Measurements from ENCODE around the gene SLC6A8.
A peak's percentile ranks its signal among the peaks of the same experiment; 100 is the strongest.

Gene SLC6A8

GRCh38 chrX:153648358-153649177, 39.2 kb upstream of the SLC6A8 start:
- no peak for DNase-seq

DNA sequence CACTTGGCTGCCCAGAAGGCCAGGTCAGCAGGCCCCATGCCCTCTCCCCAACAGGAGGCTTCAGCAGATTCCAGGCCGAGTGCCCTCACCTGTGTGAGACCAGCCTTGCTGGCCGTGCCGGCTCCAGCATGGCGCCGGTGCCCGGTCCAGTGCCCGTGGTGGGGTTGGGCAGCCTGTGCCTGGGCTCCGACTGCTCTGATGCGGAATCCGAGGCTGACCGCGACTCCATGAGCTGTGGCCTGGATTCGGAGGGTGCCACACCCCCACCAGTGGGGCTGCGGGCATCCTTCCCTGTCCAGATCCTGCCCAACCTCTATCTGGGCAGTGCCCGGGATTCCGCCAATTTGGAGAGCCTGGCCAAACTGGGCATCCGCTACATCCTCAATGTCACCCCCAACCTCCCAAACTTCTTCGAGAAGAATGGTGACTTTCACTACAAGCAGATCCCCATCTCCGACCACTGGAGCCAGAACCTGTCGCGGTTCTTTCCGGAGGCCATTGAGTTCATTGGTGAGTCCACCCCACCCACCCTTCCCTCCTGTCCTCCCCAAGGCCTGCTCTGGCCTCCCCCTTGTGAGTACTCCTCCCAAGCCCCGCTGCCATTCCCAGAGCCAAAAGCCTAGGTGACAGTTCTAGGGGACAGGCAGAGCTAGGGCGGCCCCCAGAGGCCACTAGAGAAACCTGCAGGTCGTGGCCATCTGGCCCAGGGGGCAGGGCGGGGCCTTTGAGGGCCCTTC, 38.4 kb upstream of the SLC6A8 start:
- DNase-seq, result peak; percentile 30

DNA sequence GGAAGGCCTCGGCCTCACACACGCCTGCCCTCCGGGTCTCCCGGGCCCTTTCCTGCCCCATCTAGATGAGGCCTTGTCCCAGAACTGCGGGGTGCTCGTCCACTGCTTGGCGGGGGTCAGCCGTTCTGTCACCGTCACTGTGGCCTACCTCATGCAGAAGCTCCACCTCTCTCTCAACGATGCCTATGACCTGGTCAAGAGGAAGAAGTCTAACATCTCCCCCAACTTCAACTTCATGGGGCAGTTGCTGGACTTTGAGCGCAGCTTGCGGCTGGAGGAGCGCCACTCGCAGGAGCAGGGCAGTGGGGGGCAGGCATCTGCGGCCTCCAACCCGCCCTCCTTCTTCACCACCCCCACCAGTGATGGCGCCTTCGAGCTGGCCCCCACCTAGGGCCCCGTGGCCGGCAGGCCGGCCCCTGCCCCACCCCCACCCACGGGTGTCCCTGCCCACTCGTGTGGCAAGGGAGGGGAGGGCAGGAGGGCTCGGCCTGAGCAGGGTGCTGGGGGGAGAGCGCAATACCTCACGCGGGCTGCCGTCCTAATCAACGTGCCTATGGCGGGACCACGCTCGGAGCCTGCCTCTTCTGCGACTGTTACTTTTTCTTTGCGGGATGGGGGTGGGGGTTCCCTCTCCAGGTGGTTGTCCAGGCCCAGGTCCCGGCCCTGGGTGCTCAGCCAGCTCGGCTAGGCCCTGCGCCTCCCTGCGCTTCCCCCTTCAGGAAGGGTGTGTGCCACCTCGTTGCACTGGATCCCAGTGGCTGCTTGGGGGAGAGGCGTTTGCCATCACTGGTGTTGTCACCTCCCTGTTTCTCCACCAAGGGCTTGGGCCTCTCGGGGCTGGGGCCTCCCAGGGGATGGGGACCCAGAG, 37.6 kb upstream of the SLC6A8 start:
- DNase-seq, result no peak

GRCh38 chrX:153650959-153651358, 36.8 kb upstream of the SLC6A8 start:
- DNase-seq, result no peak

- no peak for DNase-seq
These were observed 36.1 kb upstream of the SLC6A8 start for GRCh38 chrX:153651540-153652079.

GRCh38 chrX:153653556-153653955, 34.2 kb upstream of the SLC6A8 start:
- DNase-seq, result no peak

- DNase-seq, result no peak
These were observed 30.6 kb upstream of the SLC6A8 start for GRCh38 chrX:153657161-153657560.

GRCh38 chrX:153659268-153659667, 28.5 kb upstream of the SLC6A8 start:
- no peak for DNase-seq

DNA sequence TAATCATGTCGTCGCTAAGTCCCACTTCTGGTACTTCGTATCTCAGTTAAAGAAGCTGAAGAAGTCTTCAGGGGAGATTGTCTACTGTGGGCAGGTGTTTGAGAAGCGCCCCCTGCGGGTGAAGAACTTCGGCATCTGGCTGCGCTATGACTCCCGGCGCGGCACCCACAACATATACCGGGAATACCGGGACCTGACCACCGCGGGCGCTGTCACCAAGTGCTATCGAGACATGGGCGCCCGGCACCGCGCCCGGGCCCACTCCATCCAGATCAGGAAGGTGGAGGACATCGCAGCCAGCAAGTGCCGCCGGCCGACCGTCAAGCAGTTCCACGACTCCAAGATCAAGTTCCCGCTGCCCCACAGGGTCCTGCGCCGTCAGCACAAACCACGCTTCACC, 25.5 kb upstream of the SLC6A8 start:
- DNase-seq, result no peak

- DNase-seq, result no peak
These were observed 21.9 kb upstream of the SLC6A8 start for GRCh38 chrX:153665726-153666306.

DNA sequence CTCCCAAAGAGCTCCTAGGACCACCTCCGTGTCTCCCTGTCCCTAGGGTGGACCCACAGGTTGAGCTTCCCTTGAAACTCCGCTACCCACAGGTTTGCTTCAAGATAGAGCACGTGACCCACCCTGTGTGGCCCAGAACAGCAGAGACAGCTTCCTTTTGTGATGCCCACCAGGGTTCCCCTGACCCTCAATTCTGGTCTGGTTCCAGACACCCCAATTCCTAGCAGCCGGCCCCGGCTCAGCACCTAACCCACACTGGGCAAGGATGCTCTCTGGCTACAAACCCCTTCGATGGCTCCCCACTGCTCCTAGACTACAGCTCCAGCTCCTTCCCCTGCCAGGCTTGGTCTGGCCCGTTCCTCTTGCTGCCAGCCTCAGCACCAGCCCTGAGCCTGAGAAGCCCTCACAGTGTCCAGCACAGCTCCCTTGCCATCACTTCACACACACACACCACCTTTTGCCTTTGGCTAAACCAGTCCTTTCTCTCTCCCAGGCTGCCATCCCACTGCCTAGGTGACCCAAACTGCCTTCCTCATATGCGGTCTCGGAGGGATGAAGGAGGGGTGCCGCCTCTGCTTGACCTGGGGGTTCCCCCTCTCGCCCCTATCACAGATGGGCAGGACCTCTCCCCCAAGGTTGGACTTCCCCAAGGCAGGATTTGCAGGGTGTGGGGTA, 20.3 kb upstream of the SLC6A8 start:
- DNase-seq, result no peak

DNA sequence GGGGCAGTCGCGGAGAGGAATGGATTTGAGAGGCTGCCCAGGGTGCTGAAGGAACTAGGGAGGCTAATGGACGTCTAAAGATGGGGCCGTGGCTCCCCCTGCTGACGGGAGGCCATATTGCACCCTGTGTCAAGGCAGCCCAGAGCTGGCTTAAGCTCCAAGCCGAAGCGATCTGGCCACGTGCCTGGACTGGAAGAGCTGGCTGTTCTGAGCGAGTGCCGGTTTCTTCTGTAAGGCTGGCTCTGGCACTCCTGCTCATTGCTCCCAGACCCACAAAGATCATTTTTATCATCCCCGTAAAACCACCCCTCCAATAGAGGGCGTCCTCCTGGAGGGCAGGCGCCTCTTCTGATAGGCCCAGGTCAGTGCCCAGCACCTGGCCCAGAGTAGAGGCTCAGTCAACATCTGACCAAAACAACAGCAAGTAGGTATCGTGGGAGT, 19.8 kb upstream of the SLC6A8 start:
- peak; percentile 72 for DNase-seq

GRCh38 chrX:153668423-153669173, 19.1 kb upstream of the SLC6A8 start:
- DNase-seq, result no peak

DNA sequence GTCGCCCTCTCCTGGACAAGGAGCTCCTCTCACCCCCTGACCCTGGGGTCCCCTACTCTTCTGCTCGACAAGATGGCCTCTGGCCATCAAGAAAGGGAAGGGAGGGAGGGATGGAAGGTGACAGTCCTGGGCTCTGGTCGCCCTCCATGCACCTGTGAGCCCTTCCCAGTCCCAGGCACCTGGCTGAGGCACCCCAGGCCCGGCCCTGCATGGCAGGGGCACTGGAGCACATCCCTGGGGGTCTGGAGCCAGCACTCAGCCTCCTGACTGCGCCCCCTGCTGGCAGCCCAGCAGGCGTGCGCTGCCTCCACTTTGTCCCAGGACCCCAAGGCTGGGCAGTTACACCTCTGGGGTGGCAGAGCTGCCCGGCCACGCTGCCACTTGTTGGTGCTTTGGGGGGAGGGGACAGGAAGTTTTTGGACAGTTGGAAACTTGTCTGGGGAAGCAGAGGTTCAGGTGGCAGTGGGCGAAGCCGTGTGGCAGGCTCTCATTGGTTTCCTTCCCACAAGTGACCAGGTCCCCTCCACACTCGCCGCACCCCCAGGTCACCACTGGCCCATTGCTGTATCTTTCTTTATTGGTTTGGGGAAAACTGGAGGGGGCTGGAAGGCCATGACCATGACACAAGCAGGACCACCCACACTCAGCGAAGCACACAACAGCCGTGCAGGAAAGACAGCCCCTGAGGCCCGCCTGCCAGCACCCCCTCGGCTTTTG, 18.4 kb upstream of the SLC6A8 start:
- no peak for DNase-seq

GRCh38 chrX:153669901-153670731, 17.6 kb upstream of the SLC6A8 start:
- DNase-seq, result no peak

DNA sequence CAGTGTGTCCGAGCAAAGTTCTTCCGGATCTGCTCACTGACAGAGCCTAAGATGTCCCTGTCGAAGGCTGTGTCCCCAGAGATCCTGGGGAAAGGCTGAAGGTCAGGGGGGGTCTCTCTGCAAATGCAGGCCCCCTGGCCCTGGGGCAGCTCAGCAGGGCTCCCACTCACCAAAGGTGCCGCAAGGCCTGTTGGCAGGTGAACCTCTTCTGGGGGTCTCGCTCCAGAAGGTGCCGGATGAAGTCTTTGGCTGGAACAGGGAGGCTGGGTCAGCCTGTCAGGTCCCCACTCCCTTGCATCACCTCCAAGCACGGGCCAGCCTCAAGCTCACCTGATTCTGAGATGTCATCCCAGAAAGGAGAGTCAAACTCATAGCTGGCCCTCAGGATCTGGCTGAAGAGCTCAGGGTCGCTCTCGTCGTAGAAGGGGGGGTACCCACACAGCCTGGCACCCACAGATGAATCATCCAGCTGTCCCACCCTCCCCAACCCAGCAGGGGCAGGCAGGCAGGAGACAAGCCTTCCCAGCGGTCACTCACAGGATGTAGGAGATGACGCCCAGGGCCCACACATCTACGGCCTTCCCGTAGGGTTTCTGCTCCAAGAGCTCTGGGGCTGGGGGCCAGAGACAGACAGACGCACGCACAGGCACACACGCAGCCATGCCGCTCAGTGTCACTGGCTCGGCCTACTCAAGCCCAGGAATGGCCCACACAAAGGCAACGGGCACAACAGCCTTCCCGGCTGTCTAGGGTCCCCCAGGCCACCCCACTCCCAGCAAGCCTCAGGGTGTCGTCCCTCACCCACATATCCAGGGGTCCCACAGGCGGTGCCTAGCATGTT, 16.8 kb upstream of the SLC6A8 start:
- DNase-seq, result no peak

GRCh38 chrX:153671589-153672530, 15.9 kb upstream of the SLC6A8 start:
- no peak for DNase-seq
